ENCODE measurements around the gene MIDN.

MIDN gene

DNA sequence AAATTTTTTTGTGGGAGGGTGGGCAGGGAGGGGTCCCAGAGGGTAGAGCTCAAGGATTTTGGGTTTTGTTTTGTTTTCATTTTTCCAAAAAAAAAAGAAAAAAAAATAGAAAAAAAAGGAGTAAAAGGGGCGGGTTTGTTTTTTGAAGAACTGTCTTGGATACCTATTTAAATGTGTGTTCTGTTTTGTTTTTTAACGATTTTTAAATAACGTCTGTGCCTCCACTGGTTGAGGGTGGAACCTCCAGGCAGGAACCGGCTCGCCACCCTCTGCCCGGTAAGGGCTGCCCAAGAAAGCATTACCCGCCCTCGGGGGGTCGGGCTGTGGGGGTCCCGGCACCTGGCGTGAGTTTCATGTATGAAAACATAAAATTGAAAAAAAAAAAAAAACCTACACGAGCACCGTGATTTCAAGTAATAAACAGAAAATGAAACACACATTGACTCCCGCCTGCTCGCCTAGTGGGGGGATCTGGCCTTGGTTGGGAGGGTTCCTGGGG lies 10.4 kb downstream of the MIDN start:
- DNase-seq (ENCODE audit: low read depth in 2 of 2) = no peak

DNA sequence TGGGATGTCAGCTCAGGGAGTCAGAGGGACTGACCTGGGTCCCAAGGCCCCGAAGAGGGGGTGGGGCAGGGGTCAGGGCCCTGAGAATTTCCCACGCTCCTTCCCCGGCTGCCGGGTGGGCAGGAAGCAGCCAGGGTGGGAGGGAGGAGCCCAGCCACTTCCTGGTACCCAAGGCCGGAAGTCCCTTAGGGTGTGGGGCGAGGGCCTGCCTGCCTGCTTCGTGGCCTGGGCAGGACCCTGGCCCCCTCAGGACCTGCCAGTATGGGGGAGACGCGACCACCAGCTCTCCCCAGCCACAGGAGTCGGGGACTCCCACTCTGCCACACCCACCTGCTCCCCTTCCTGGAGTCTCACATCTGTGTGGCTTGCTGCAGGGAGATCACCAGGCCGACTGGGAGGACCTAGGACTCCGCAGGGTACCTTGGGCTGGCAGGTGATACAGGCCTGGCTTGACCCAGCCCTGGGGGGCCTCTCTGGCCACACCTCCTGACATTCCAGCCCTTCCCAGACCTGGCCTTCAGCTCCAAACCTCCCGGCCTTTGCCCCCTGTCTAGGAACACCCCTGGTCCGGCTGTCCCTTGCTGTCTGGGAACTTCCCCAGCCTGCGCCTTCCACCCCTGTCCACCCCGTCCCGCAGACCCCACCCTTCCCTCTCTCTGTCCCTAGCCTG lies 11.0 kb downstream of the MIDN start:
- DNase-seq (ENCODE audit: low read depth in 2 of 2) = no peak

DNA sequence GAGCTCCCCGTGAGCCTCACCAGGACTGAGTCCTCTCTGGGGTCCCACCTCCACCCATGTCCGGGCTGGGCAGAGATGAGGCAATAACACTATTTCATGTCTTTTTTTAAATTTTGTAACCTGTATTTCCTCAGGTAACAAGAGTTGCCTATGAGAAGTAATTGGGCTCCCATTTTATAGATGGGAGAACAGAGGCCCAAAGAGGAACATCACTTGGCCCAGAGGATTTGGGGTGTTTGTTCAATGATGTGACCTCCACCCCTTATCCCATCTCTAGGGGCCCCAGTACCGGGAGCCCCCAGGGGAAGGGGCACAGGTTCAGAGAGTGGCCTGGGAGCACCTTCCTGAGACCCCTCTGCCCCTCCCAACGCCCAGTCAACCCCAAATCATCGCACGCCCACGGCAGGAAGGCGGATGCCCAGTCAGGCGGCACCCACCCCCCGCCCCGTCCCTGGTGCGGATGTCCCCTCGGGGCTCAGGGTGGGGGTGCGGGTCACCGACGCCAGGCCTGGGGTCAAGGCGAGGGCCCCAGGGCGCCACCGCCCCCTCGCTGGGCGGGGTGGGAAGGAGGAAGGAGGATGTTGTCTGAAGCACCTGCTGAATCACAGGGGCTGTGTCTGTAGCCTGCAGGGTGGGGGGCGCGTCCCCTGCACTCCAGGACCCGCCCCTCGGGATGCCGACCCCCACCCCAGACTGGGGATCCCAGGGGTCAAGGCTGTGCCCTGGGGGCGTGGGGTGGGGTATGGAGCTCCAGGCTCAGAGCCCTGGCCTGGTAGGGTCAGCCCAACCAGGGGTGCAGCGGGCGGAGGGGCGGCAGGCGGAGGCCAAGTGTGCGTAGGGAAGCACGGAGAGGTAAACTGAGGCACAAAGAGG lies 11.7 kb downstream of the MIDN start:
- DNase-seq (ENCODE audit: low read depth in 2 of 2) = no peak

- DNase-seq (ENCODE audit: low read depth in 2 of 2) = peak; percentile 95 to 96
Measured at GRCh38 chr19:1260749-1261537, 12.6 kb downstream of the MIDN start.

- DNase-seq (ENCODE audit: low read depth in 2 of 2) = no peak
Measured at GRCh38 chr19:1261538-1261797, 13.1 kb downstream of the MIDN start.

GRCh38 chr19:1261798-1262622 lies 13.6 kb downstream of the MIDN start:
- DNase-seq (ENCODE audit: low read depth in 2 of 2) = no peak

- no peak for DNase-seq (ENCODE audit: low read depth in 2 of 2)
Measured at GRCh38 chr19:1262623-1263123, 14.3 kb downstream of the MIDN start.

DNA sequence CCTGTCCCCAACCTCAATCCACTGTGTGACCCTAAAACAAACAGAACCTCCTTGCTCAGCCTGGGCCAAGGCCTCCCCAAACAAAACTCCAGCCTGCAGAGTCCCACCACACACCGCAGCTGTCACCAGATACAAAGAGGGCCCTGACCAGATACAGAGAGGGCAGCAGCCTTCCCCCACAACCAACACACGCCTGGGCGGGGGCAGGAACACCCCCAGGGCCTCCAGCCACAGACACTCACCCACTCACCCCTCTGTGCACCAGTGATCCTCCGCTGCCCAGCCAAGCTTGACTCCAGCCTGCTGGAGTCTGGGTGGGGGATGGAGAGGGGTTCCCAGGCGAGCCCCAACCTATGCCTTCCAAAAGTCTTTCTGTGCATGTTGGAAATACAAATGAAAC lies 14.8 kb downstream of the MIDN start:
- no peak for DNase-seq (ENCODE audit: low read depth in 2 of 2)

DNA sequence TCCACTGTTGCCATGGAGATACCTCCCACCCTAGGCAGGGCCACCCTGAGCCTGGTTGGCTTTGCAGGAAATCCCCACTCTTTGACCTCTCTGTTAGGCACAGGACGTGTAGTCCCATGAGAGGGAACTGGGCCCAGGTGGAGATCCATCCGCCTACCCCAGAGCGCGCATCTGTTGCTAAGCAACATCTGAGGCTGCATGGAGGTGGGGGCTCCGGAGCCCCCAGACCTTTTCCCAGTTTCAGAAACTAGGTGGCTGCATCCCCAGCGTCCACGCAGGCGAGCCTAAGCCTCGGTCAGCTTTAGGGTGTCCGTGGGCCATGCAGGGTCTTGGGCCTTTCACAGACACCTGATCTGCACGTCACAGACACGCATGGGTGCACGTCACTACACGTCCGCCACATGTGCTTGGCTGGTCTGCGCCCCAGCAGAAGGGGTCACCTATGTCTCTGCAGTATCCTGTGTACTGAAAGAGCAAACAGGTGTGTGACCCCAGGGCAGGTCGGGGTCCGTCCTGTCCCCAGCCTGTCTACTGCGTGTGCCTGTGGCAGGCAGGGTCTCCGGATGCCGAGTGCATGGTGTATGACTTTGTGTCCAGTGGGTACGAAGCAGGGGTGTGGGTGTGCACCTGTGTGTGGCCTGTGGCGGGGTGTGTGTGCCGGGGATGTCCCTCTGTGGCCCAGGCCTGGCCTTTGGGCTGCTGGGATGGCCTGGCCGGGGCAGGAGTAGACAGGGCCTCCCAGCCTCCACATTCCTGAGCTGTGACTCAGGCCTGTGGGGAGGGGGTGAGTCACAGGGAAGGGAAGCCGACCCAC lies 16.6 kb downstream of the MIDN start:
- DNase-seq (ENCODE audit: low read depth in 2 of 2) = no peak

DNA sequence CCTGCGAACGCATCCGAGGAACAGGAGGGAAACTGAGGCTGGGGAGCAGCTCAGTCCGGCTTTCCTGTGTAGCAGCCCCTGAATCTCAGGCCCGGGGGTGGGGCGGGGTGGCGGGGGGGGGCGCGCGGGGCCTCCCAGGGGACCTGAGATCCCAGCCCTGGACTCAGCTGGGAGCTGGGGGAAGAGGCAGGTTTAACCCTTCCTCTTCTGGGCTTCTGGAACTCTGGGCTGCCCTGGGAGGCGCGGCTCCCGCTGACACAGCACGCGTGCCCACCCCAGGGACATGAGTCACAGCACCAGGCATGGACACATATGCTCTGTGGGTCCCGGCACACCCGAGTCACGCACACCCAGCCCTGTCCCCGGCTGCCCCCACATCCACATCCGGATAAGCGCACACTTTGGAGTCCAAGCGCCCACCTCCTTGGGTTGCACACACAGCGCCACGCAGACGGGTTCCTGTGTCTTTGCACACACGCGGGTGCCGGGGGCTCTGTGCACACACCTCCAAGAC lies 17.3 kb downstream of the MIDN start:
- DNase-seq (ENCODE audit: low read depth in 2 of 2) = no peak

DNA sequence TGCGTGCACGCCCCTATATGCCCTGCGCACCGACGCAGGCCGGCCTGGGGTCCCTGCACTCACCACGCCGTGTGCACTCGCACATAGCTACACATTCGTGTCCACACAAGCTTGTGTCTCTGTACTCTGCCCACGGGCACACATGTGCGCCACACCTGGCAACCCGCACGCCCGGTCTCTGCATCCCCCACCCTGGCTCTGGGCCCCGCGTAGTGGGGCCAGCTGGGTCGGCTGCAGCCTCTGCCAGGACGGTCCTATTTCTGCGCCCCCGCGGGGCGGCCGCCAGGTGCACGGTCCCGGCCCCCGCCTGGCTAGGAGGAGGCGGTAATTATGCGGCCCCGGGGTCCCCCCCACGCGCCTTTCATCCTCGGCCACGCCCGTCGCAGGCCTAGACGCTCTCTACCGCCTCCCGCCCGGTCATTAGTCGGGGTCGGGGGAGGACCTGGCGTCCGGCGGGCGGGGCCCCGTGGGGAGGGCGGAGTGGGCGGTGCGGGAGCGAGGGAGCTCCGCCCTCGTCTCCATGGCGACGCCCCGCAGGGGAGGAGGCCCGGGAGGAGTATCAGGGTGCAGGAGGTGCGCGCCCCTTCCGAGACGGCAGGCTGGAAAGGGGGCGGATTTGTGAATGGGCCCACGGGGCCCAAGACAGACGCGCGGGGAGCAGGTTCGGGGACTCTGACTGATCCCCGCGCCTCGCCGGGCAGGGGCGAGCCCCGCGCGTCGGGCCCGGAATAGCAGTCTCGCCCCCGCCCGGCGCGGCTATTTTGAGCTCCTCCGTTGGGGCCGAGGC lies 17.9 kb downstream of the MIDN start:
- DNase-seq (ENCODE audit: low read depth in 2 of 2) = peak in 1 of 2 donors; percentile 70

- peak in 1 of 2 donors; percentile 57 for DNase-seq (ENCODE audit: low read depth in 2 of 2)
Measured at GRCh38 chr19:1266916-1267476, 18.6 kb downstream of the MIDN start.

- DNase-seq (ENCODE audit: low read depth in 2 of 2) = no peak
Measured at GRCh38 chr19:1267477-1268225, 19.3 kb downstream of the MIDN start.

DNA sequence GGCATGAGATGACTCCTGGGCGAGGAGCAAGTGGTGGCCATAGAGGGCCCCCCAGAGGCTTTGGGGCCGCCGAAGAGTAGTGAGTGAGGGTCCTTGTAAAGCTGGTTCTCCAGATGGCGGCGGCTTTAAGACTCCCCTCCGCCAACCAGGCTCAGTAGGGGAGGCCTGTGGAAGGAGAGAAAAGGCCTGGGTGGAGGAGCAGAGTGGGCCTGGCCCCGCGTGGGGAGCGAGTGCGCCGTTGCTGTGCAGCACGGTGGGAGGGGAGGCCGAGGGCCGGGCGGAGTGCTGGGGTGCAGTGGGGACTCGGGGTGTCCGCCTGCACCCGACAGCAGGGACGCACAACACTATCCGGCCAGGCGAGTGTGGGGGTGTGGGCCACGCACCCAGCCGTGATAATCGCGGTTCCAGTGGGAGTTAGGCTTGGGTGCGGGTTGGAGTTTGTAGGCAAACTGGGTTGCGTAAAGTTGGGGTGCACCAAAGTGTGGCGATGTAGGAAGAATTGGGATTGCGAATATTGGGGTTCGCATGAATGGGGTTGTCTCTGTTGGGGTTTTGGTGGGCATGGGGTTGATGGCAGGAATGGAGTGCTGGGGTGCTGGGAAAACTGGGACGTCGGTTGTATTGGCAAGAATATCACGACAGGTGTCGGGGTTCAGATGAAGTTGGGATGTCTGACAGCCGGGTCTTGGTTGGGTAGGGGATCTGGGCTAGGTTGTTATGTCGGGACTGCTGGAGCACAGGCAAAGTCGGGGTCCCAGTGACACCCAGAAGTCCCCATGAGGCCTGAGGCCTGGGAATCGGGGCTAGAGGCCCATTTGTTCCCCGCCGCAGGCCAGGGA lies 20.1 kb downstream of the MIDN start:
- no peak for DNase-seq (ENCODE audit: low read depth in 2 of 2)

GRCh38 chr19:1269065-1269477 lies 20.7 kb downstream of the MIDN start, which contains the start of gene CIRBP:
TSS of gene CIRBP (plus strand) at chr19:1269332. CDS start at chr19:1270934, 1,602 bp downstream.
- DNase-seq (ENCODE audit: low read depth in 2 of 2) = peak; percentile 99

- DNase-seq (ENCODE audit: low read depth in 2 of 2) = peak in 1 of 2 donors; percentile 68
Measured at GRCh38 chr19:1269478-1270212, 21.3 kb downstream of the MIDN start.

All from stimulated activated CD8-positive, alpha-beta memory T cell treated with anti-CD3 and anti-CD28 coated beads, Interleukin-2, amount 100 ng/mL, for 1 hour (primary cell).